ES-I3 (cell line): ENCODE data around the gene DNAJC6.

Experiments
- H3K36me3 ChIP-seq: 2 replicates; pipeline ENCODE4 v1.6.1; 2013; ENCODE audit warnings: mild to moderate bottlenecking, low read length, control low read depth, moderate library complexity; ENCODE audit not compliant: insufficient read depth
- H3K4me1 ChIP-seq: 2 replicates; pipeline ENCODE4 v1.6.1; 2013; ENCODE audit warnings: mild to moderate bottlenecking, control low read depth, low read length; ENCODE audit not compliant: insufficient read depth
- H3K9ac ChIP-seq: 2 replicates; pipeline ENCODE4 v1.6.1; 2013; ENCODE audit warnings: low read depth, mild to moderate bottlenecking, low read length, moderate library complexity
- H3K9me3 ChIP-seq: 2 replicates; pipeline ENCODE4 v1.6.1; 2013; ENCODE audit warnings: mild to moderate bottlenecking, low read length, moderate library complexity; ENCODE audit not compliant: control insufficient read depth, insufficient read depth

The DNAJC6 gene

DNA sequence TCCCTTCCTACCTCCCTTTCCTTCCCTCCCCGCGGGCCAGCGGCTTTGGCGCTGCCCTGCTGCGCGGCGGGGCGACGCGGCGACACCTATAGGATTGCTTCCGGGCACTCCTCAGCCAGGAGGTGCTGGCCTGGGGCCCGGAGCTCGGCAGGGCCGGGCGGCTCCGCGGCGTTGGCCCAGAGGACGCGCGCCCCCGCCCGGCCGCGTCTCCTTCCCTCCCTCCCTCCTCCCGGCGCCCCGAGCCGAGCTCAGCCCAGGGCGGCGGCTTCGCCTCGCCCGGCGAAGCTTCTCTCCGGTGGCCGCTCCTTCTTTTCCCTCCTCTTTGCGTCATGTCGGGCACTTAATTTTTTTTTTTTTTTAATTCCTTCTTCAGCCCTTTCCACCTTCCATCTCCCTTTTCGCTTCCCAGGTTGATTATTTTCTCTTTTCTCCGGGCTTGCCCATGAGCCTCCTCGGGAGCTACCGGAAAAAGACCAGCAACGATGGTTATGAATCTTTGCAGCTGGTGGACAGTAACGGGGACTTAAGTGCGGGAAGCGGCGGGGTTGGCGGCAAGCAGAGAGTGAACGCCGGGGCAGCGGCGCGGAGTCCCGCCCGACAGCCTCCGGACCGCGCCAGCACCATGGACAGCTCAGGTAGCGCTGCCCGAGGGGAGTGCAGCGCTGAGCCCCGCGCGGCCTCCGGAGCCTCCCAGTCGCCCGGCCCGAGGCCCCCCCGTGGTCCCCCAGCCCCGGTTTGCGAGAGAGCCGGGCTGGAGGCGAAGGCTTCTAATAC lies at the start of gene DNAJC6:
DNAJC6 (plus strand) TSS at position 240 of the 774 bp plus-strand sequence; CDS start at position 443, 203 bp downstream.
- H3K36me3 ChIP-seq, result no peaks in the 10 kb centered on the region
- peaks cover 3% of the 10 kb centered on the region; the same call in 1 of the 2 replicates for H3K4me1 ChIP-seq
- no peaks in the 10 kb centered on the region for H3K9me3 ChIP-seq
- peak within 1 kb of the TSS; percentile 79; the same call in 1 of the 2 replicates for H3K9ac ChIP-seq

DNA sequence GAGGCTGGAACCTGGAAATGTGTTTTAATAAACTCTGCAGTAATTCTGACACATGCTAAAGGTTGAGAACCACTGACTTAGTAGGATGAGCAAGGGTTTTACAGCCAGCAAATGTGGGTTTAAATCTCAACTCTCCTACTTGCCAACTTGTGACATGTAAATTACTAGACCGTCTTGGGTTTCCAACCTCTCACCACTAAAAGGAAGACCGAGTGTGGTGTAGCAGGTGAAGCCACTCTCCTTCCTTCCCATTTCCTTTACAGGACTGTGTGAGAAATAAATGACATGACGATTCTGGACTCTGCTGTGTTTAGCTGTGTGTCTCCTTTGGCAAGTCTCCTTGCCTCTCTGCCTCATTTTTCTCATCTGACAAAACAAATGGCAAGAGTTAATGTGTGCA lies 49.5 kb upstream of the DNAJC6 start:
- H3K4me1 ChIP-seq, result peaks cover 13% of the 10 kb centered on the region; the same call in 1 of the 2 replicates
- no peak overlapping the region for H3K9ac ChIP-seq
- H3K36me3 ChIP-seq, result no peaks in the 10 kb centered on the region
- no peaks in the 10 kb centered on the region for H3K9me3 ChIP-seq

DNA sequence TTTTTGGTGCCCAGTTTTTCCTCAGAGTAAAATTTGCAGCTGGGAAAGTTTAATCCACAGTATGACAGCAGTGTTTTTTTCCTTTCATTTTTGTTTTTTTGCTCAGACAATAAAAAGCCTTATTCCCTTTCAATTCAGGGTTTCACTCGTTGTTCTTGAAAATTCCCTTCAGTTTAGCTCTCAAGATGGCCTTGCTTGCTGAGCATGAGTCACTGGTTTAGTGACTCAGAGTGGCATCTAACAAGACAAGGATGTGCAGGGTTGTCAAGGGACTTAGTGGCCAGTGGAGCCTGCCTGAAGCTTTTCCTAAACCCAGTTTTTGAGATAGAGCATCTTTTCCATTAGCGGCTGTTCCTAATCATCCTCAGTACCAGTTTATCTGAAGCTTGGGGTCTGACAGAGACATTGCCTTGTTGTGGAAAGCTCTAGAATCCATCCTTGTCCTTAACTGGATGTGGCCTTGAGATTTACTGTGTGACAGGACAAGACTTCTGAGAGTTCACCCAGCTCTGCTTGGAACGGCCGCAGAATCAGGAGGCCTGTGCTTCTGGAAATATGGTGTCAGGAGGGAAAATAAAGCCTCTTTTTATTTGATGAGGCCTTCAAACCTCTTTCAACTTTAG lies 48.4 kb upstream of the DNAJC6 start:
- no peak overlapping the region for H3K9ac ChIP-seq
- H3K4me1 ChIP-seq, result peaks cover 13% of the 10 kb centered on the region; the same call in 1 of the 2 replicates
- no peaks in the 10 kb centered on the region for H3K9me3 ChIP-seq
- no peaks in the 10 kb centered on the region for H3K36me3 ChIP-seq

DNA sequence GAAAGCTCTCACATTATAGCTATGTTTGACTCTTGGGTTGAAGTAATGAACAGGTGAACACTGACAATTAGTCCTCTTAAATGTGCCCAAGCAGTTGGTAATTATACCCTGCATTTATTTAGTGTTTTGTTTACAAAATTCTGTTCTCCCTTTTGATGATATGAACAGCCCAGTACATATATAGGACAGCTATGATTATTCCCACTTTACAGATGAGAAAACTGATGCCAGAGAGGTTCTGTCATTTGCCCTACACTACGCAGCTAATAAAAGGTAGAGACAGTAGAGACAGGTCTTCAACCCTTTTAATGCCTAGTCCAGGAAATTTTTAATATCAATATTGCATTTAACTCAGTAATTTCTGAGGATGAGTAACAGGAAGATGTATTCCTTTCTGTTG lies 46.1 kb upstream of the DNAJC6 start:
- no peaks in the 10 kb centered on the region for H3K9me3 ChIP-seq
- peaks cover 16% of the 10 kb centered on the region; the same call in 1 of the 2 replicates for H3K4me1 ChIP-seq
- H3K9ac ChIP-seq, result no peak overlapping the region
- H3K36me3 ChIP-seq, result no peaks in the 10 kb centered on the region

DNA sequence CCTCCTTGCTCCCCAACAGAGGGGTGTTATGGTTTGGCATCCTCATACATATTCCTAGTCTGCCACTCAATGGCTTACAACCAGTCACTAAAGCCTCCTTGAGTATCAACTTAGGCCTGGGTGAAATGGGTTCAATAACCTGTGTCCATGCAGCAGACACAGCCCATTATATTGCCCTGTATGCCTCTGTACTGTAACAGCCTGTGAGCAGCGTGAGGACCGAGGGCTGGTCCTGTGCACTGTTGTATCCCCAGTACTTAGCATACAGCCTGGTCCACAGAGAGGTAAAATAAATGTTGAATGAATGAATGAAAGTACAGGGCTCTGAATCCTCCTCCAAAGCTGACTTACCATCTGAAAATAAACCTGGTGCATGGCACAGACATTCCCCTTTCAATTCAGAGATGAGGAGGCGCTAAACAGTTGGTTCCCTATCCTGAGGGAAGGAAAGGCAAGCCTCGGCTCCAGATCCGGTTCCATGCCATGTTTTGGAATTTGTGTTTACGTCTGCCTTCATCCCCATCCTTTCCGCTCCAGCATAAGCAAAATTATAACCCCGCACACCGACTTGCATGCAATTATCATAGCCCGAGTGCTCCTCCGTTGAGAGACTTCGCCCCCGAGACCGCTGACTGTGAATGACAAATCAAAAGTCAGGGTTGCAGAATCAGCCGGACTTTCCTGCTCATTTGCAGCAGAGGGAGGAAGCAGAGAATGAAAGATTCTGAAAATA lies 45.0 kb upstream of the DNAJC6 start:
- H3K36me3 ChIP-seq, result no peaks in the 10 kb centered on the region

DNA sequence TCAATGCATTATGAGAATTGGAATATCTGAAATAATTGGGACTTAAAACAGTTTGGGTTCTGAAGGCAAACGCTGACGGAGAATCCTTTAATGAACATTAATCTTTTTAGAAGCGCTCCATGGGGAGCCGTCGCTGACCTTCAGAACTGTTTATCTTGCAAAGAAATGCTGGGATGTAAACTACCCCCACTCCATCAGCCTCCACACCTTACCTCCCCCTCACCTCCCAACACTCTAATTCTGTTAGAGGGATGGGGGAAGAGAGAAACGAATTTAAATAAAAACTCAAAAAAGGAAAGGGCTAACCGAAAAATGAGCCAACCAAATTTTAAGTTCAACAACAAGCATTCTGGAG lies 44.1 kb upstream of the DNAJC6 start:
- peak overlapping the region; percentile 76 for H3K9ac ChIP-seq
- H3K9me3 ChIP-seq, result no peaks in the 10 kb centered on the region
- peaks cover 14% of the 10 kb centered on the region; the same call in 1 of the 2 replicates for H3K4me1 ChIP-seq
- H3K36me3 ChIP-seq, result no peaks in the 10 kb centered on the region

More for the DNA sequence above, 45.0 kb upstream of the DNAJC6 start:
- Histone ChIP-seq H3K9me3 (no peaks in the 10 kb centered on the region), H3K4me1 (peaks cover 16% of the 10 kb centered on the region; the same call in 1 of the 2 replicates), H3K9ac (peak overlapping the region; percentile 41)

DNA sequence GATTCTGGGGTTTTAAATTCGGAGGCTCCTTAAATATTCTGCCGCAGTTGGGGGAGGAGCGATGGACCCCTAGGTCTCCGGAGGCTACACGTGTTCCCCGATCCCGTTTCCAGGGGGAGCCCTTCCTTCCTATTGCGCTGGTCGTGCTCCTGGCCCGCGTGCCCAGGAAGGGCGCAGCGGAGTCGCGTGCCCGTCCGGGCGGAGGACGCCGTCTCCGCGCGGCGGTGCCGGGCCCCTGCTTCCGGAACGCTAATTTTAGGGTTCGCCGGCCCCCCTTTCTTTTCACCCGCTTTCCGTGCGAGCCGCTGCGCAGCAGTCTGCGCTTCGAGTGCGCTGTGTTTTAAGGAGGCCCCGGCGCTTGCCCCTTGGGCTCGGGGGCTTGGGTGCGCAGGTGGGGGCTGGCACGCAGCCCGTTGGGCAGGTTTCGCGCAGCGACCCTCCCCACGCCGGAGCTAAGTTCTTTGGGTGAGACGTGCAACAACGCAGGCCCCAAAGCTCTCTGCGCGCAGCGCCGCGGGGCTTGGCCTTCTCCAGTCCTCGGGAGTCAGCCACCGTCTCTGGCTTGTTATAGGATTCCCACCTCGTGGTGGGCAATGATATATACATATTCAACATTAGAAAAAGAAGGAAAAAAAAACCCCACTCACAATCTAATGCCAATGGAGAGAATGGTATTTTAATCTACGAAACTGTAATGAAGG lies 43.5 kb upstream of the DNAJC6 start:
- H3K36me3 ChIP-seq, result no peaks in the 10 kb centered on the region
- peaks cover 9% of the 10 kb centered on the region; the same call in 1 of the 2 replicates for H3K4me1 ChIP-seq
- peak overlapping the region; percentile 76 for H3K9ac ChIP-seq
- no peaks in the 10 kb centered on the region for H3K9me3 ChIP-seq

DNA sequence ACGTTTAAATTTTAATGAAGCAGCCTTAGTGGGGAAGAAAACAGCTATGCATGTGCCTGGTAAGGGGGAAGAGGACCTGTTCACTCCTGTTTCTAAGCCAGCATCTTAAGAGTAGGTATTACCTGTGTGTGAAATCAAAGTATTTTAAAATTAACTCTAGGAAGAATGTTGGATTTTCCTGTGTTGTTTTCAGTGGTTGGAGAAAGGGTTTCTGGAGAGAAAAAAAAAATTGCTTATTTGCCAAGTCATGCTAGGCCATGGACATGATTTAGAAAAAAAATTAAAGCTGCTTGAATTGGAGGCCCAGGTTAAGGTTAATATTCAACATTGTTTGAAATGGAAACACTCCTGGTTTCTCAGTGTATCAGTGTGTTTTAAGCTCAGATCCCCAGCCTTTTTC lies 42.9 kb upstream of the DNAJC6 start:
- Histone ChIP-seq H3K9ac (peak overlapping the region; percentile 76; the same call in 1 of the 2 replicates), H3K4me1 (peaks cover 6% of the 10 kb centered on the region; the same call in 1 of the 2 replicates)

DNA sequence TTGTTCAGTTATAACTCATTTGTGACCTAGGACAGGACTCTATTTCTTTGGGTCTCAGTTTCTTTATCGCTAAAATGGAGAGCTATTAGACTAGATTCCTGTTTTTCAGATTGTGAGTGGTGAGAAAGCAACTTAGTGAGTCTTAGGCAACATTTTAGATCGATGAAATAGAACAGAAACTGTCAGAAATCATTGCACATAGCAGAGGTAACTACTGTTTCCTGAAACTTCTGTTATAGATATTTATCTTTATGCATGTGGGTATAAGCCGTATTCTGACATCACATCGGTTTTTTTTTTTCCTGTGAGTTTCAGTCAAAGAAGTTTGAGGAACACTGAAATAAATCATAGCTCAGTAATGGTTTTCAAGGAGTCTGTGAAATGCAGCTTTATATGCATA lies 42.1 kb upstream of the DNAJC6 start:
- H3K4me1 ChIP-seq, result peaks cover 6% of the 10 kb centered on the region; the same call in 1 of the 2 replicates
- H3K9me3 ChIP-seq, result no peaks in the 10 kb centered on the region
- H3K36me3 ChIP-seq, result no peaks in the 10 kb centered on the region
- no peak overlapping the region for H3K9ac ChIP-seq

More for the DNA sequence above, 42.9 kb upstream of the DNAJC6 start:
- Histone ChIP-seq H3K36me3 (no peaks in the 10 kb centered on the region), H3K9me3 (no peaks in the 10 kb centered on the region)

DNA sequence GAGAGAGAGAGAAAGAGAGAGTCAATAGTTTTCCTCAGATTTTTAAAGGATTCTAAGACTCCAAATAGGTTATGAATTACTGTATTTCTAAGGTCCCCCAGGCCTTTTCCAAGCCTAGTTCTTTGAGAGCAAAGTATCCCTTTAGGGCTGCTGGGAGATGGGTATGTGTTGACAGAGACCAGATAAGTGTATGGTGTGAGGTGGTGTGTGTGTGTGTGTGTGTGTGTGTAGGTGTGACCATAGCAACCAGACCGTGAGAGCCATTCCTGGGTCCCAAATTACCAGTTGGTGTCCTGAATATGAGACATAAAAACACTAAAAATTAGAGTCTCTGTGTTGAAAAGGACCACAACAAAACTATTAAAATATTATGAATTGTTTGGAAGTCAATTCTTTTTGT lies 41.7 kb upstream of the DNAJC6 start:
- H3K4me1 ChIP-seq, result peaks cover 6% of the 10 kb centered on the region; the same call in 1 of the 2 replicates
- no peaks in the 10 kb centered on the region for H3K36me3 ChIP-seq
- no peak overlapping the region for H3K9ac ChIP-seq
- no peaks in the 10 kb centered on the region for H3K9me3 ChIP-seq

DNA sequence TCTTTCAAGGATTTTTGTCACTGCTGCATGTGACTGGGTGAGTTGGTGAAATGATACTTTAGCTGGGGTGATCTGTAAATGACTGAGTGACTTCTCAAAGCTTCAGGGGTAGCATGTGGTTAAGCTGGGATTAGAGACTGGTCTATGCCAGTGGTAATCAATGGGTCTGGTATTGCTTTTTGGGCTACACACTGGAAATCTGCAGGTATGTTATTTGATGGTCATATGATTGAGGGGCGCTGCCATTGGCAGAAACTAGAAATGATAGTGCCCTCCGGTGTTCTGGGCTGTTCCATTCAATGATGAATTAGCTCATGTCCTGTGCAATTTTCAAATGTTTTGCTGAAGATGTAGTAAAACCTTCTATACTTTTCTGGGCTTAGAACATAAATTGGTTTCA lies 39.7 kb upstream of the DNAJC6 start:
- no peaks in the 10 kb centered on the region for H3K9me3 ChIP-seq
- 0 out of 2 replicates have a peak, but pooled peaks cover 3% of the 10 kb centered on the region for H3K4me1 ChIP-seq
- H3K9ac ChIP-seq, result no peak overlapping the region
- H3K36me3 ChIP-seq, result no peaks in the 10 kb centered on the region

DNA sequence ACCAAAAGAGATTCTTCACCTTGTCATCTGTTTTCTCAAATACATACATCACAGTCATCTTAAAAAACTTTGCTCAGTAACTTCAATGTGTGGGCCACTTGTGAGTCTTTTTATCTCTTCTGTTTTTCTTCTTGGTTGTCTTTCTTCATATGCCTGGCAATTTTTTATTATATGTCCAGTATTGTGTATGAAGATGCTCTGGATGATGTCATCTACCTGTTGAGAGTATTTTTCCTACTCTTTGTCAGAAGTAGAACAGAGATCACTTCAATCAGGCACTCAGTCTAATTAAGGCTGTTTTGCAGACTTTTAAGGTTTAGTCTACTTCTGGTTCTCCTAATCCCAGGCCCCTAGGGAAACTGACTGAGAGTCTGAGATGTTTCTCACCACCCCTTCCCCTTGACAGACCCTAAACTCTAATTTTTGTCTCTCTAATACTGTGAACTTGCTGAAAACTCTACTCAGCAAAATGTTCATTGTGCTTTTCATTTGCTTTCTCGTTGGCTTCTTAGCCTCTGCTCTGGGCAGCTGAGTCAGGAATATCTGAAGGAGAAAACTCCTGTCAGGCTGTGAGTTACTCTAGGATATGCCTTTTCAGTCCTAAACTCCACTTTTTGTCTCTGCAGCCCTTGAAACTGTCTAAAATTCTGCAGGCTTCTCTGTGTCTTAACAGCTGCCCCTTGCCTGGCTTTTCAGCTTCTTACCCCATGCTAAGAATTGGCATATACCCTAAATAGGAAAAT lies 33.0 kb upstream of the DNAJC6 start:
- Histone ChIP-seq H3K9me3 (no peaks in the 10 kb centered on the region), H3K9ac (no peak overlapping the region), H3K4me1 (peaks cover 27% of the 10 kb centered on the region), H3K36me3 (no peaks in the 10 kb centered on the region)

DNA sequence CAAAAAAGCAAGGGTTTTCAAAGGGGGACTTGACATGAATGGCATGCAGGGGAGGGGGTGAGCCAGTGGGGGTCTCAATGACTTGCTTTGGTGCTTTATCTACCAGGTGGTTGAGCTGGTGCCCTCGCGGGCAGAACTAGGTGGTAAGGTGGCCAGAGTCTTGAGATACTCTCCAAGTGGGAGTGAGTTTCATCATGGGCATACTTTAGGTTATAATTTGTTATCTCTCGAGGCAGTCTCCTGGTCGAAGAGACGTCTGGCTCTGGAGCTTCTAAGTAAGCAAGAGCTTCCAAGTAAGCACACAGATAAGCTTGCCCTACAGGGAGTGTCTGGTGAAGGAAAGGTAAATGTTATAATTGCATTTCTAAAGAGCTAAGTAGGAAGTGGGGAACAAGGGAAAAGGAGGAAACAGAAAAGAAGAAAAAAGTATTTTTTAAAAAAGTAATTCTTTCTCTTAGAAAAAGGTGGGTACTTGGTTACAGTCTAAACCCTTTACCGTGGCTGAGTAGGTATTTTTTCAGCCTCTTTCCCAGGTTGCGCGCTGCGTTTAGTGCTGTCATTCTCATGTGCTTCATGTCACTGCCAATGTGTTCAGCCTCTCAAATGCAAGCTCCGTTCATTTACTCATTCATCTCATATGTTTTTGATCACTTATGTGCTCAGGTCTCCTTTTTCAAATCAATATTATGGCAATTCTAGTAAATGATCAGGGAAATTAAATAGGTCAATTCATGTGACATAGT lies 31.6 kb upstream of the DNAJC6 start:
- H3K9me3 ChIP-seq, result no peaks in the 10 kb centered on the region
- H3K4me1 ChIP-seq, result peaks cover 33% of the 10 kb centered on the region
- H3K9ac ChIP-seq, result no peak overlapping the region
- no peaks in the 10 kb centered on the region for H3K36me3 ChIP-seq
